Vagina (tissue), 2 donors: ENCODE data around the gene RAD51AP1. TPM values are rescaled to one million over a fixed set of nuclear protein-coding genes. Genes with fewer than 3 reads are reported as not detected.

ENCODE experiments used
- DNase-seq, 2 donors: peaks; one replicate each; pipeline ENCODE4 v3.0.0-alpha.2; 2017; ENCODE audit errors: extremely low spot score in 2 of 2
- H3K27ac ChIP-seq: fragments of 200-600 bp; sonication (generic); one replicate; pipeline ENCODE4 v1.5.1; 2019
- H3K27me3 ChIP-seq: fragments of 200-600 bp; sonication (generic); one replicate; pipeline ENCODE4 v1.5.1; 2019
- H3K36me3 ChIP-seq, 2 donors: fragments of 200-600 bp; sonication (generic); one replicate each; pipeline ENCODE4 v1.5.1; 2017 to 2019
- H3K4me1 ChIP-seq: fragments of 200-600 bp; sonication (generic); one replicate; pipeline ENCODE4 v1.5.1; 2019
- H3K4me3 ChIP-seq, 2 donors: fragments of 200-600 bp; sonication (generic); 1 replicate in 1 of 2; 2 replicates in 1 of 2; pipeline ENCODE4 v1.5.1; 2016 to 2019
- H3K9me3 ChIP-seq: fragments of 200-600 bp; sonication (generic); one replicate; pipeline ENCODE4 v1.5.1; 2019
- POLR2A ChIP-seq, 2 donors: fragments of 450-650 bp; IDR thresholded peaks; one replicate each; pipeline ENCODE4 v1.6.1; 2017; ENCODE audit warnings: antibody characterized with exemption in 2 of 2, mild to moderate bottlenecking in 2 of 2, moderate library complexity in 2 of 2
- POLR2AphosphoS5 ChIP-seq, 2 donors: sonication (generic); formaldehyde crosslinking; IDR thresholded peaks; one replicate each; pipeline ENCODE4 v1.9.0; 2017; ENCODE audit warnings: antibody characterized with exemption in 2 of 2, mild to moderate bottlenecking in 2 of 2, low read depth in 1 of 2; ENCODE audit not compliant: insufficient read depth in 1 of 2
- intact Hi-C: fragments of 100-400 bp; cut with DNase I; formaldehyde crosslinking; loops from one replicate; pipeline ENCODE4 v1.15.1; 2023
- total RNA-seq: library from RNA; depleted of rRNA; stranded (reverse); fragments of >200 nt; gene quantifications from one replicate; pipeline ENCODE4 v1.2.3, GENCODE V29; 2016
- TF ChIP-seq, protein P1 (sequence below), 3 experiments: fragments of 450-650 bp in 2 of 3; fragments of 200-600 bp in 1 of 3; sonication (generic) in 1 of 3; IDR thresholded peaks; one replicate each; pipeline ENCODE4 v1.5.1; 2017 to 2019; ENCODE audit warnings: antibody characterized with exemption in 3 of 3, mild to moderate bottlenecking in 2 of 3, moderate library complexity in 2 of 3

RAD51AP1 gene
- total RNA-seq, 1 donor from 2014 or later, result 4.2 TPM

DNA sequence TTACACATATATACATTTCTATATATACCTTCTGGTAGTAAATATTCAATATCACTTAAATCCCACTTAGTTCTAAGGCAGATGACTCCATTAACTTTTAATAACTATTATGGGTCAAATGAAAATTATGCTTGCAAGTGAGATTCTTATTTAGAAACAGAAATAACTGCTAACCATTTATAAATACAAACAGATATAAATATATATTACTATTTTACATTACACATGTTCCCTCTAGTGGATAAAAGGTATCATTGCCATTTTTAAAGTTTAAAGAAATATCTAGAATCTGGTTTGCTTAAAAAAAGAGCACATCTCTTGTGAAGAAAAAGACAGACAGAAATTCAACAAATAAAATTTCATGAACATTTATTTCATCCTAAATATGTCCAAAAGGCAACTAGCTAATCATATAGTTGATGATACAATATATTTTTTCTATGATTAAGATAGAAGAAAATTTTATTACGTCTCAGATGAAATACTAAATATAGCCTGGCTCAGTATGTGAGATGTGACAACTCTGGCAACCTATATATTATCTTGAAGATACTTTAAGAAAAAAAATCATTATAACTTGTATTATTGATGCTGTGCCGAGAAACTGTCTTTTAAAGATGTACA, 11.7 kb upstream of the RAD51AP1 start:
- Histone ChIP-seq H3K27ac (no peak overlapping the region), H3K36me3 (peaks cover 2 to 30% of the 10 kb centered on the region in 2 donors), H3K9me3 (no peaks in the 10 kb centered on the region), H3K4me1 (no peaks in the 10 kb centered on the region), H3K27me3 (no peaks in the 10 kb centered on the region), H3K4me3 (no peak overlapping the region)
- DNase-seq, result no peak
- TF ChIP-seq POLR2A (IDR thresholded peaks at IDR 0.05), result no peak
- TF ChIP-seq, protein P1, sequence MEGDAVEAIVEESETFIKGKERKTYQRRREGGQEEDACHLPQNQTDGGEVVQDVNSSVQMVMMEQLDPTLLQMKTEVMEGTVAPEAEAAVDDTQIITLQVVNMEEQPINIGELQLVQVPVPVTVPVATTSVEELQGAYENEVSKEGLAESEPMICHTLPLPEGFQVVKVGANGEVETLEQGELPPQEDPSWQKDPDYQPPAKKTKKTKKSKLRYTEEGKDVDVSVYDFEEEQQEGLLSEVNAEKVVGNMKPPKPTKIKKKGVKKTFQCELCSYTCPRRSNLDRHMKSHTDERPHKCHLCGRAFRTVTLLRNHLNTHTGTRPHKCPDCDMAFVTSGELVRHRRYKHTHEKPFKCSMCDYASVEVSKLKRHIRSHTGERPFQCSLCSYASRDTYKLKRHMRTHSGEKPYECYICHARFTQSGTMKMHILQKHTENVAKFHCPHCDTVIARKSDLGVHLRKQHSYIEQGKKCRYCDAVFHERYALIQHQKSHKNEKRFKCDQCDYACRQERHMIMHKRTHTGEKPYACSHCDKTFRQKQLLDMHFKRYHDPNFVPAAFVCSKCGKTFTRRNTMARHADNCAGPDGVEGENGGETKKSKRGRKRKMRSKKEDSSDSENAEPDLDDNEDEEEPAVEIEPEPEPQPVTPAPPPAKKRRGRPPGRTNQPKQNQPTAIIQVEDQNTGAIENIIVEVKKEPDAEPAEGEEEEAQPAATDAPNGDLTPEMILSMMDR (IDR thresholded peaks at IDR 0.05), result peak in 2 of 3 experiments; percentile 21 to 39
- intact Hi-C loops, result no loop called here

DNA sequence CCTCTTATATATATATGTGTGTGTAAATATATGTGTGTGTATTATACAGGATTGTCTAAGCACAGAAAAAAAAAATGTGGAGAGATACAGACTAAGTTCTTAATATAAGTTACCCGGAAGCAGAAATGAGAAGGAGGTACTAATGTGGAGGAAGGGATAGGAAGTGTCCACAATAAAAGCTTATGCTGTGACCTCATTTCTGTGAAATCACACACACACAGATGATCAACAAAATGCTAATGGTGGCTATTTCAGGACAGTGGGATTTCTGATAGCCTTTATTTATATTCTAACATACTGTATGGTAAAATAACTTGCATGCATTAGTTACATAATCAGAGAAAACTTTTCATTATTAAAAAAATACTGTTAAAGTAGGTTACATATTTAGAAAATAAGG, 8.5 kb upstream of the RAD51AP1 start:
- H3K36me3 ChIP-seq, result peaks cover 2 to 23% of the 10 kb centered on the region in 2 donors
- no peak overlapping the region for H3K27ac ChIP-seq
- H3K27me3 ChIP-seq, result no peaks in the 10 kb centered on the region
- H3K4me1 ChIP-seq, result no peaks in the 10 kb centered on the region
- DNase-seq, result no peak
- no peaks in the 10 kb centered on the region for H3K9me3 ChIP-seq
- H3K4me3 ChIP-seq, result no peak overlapping the region
- intact Hi-C loops, result no loop called here
- TF ChIP-seq POLR2AphosphoS5 (IDR thresholded peaks at IDR 0.05; ENCODE audit: insufficient read depth in 1 of 2, low read depth in 1 of 2) (no peak), POLR2A (IDR thresholded peaks at IDR 0.05) (no peak)
- TF ChIP-seq, protein P1 (IDR thresholded peaks at IDR 0.05), result no peak

DNA sequence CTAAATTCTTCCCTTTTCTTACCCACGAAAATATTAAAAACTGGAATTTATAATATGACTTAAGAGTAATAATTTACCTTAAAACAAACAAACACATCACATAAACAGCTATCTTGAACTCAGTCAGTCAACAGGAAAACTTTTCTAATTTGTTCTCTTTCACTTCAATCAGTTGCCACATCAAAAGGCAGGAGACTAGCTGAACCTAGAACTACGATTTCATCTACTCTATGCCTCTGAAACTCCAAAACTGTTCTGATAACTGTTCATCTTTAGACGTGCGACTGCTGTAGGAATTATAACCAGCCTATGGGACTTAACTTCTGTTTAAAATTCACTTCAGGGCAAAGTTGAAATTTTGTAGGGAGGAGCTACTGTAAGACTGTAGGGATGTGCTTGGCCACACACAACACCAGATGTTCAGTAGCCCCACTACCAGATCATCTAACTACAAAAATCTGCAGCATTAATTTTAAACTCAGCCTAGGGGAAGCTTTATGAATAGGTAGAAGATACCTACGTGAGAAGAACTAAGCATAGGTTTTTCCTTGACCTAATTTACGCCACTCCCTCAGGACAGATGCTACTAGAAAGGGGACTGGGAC, 7.6 kb upstream of the RAD51AP1 start:
- no peaks in the 10 kb centered on the region for H3K27me3 ChIP-seq
- H3K9me3 ChIP-seq, result no peaks in the 10 kb centered on the region
- TF ChIP-seq POLR2A (IDR thresholded peaks at IDR 0.05), result no peak
- no peak for TF ChIP-seq POLR2AphosphoS5 (IDR thresholded peaks at IDR 0.05; ENCODE audit: insufficient read depth in 1 of 2, low read depth in 1 of 2)
- TF ChIP-seq, protein P1 (IDR thresholded peaks at IDR 0.05), result no peak
- no peak for DNase-seq
- H3K4me3 ChIP-seq, result no peak overlapping the region
- H3K27ac ChIP-seq, result no peak overlapping the region
- intact Hi-C loops, result no loop called here
- no peaks in the 10 kb centered on the region for H3K4me1 ChIP-seq
- peaks cover 2 to 22% of the 10 kb centered on the region in 2 donors for H3K36me3 ChIP-seq

DNA sequence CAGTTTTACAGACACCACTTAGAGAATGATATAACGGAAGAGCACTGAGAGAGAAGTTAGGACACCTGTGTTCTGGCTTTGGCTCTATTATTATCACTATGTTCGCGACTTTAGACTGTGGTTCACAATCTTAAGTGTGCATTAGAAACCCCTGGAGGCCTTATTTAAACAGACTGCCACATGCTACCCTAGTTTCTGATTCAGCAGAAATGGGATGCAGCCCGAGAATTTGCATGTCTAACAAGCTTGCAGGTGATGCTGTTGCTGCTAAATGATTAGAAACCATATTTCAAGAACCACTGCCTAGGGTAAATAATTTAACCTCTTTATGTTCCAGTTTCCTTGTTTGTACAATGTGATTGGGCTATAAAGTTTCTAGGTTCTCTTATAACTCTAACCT, 3.6 kb upstream of the RAD51AP1 start:
- H3K27ac ChIP-seq, result no peak overlapping the region
- no peak overlapping the region for H3K4me3 ChIP-seq
- H3K4me1 ChIP-seq, result peaks cover 21% of the 10 kb centered on the region
- TF ChIP-seq, protein P1 (IDR thresholded peaks at IDR 0.05), result no peak
- no peak for TF ChIP-seq POLR2AphosphoS5 (IDR thresholded peaks at IDR 0.05; ENCODE audit: insufficient read depth in 1 of 2, low read depth in 1 of 2)
- no peak for TF ChIP-seq POLR2A (IDR thresholded peaks at IDR 0.05)
- peaks cover 0 to 12% of the 10 kb centered on the region in 2 donors for H3K36me3 ChIP-seq
- H3K27me3 ChIP-seq, result no peaks in the 10 kb centered on the region
- H3K9me3 ChIP-seq, result no peaks in the 10 kb centered on the region
- intact Hi-C loops, result no loop called here
- no peak for DNase-seq

DNA sequence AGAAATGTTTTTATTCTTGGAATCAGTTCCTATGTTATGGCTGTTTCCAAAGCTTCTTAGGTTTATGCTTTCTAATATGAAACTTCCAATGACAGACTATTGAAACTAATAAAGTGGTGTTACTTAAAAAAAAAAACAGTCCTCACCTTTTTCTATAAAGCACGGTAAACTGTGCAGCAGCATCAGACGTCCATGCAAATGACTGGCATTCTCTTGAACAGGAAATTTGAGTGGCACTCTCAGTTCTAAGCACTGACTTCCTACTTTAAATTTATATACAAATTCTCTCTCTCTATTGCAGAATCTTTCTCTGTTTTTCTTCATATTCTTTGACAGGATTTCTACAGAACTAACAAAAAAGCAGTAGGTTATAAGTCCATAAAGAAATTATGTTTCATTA, 2.8 kb upstream of the RAD51AP1 start:
- no peak overlapping the region for H3K27ac ChIP-seq
- H3K27me3 ChIP-seq, result no peaks in the 10 kb centered on the region
- H3K4me1 ChIP-seq, result peaks cover 21% of the 10 kb centered on the region
- H3K9me3 ChIP-seq, result no peaks in the 10 kb centered on the region
- no peak for DNase-seq
- no peak overlapping the region for H3K4me3 ChIP-seq
- H3K36me3 ChIP-seq, result peaks cover 0 to 10% of the 10 kb centered on the region in 2 donors
- TF ChIP-seq POLR2A (IDR thresholded peaks at IDR 0.05) (no peak), POLR2AphosphoS5 (IDR thresholded peaks at IDR 0.05; ENCODE audit: insufficient read depth in 1 of 2, low read depth in 1 of 2) (no peak)
- TF ChIP-seq, protein P1 (IDR thresholded peaks at IDR 0.05), result no peak
- intact Hi-C loops, result no loop called here
